Left renal cortex interstitium (tissue), 4 donors: ENCODE results near the gene DENND1A. TPM values are rescaled to one million over a fixed set of nuclear protein-coding genes. Genes with fewer than 3 reads are reported as not detected.
"Not testable (repeated sequence)": the region's sequence is repeated elsewhere in the genome, so short reads cannot be mapped to it uniquely, and the experiment has no call there.

ENCODE experiments used
- DNase-seq, 4 donors: peaks; one replicate each; pipeline ENCODE4 v3.0.0-alpha.2; 2013; ENCODE audit warnings: low read depth in 4 of 4, low spot score in 2 of 4, missing footprints in 1 of 4
- polyA plus RNA-seq, 4 donors: library from polyadenylated mRNA; unstranded; fragments of 120-200 nt; gene quantifications; one replicate each; pipeline ENCODE4 v1.2.1, GENCODE V29; 2013; ENCODE audit not compliant: insufficient read length in 4 of 4

DENND1A gene
- polyA plus RNA-seq = 10 to 100 TPM; 19.1 to 24.5 (median 22.8) TPM

- DNase-seq = peak; percentile 50 to 84 (median 72)
Measured at GRCh38 chr9:123929870-123930831, at the start of gene DENND1A. Gene DENND1A (minus strand): TSS chr9:123930126. CDS start chr9:123929905, 221 bp downstream.

GRCh38 chr9:123978981-123979380 is 49.1 kb upstream of the DENND1A start:
- DNase-seq = no peak

- not testable (repeated sequence) for DNase-seq
Measured at GRCh38 chr9:123976579-123976978, 46.7 kb upstream of the DENND1A start.

GRCh38 chr9:123975871-123976270 is 45.9 kb upstream of the DENND1A start:
- no peak for DNase-seq

- no peak for DNase-seq
Measured at GRCh38 chr9:123974471-123974870, 44.5 kb upstream of the DENND1A start.

- no peak for DNase-seq
Measured at GRCh38 chr9:123973590-123974223, 43.8 kb upstream of the DENND1A start.

- DNase-seq = no peak
Measured at GRCh38 chr9:123972618-123973017, 42.7 kb upstream of the DENND1A start.

- DNase-seq = no peak
Measured at GRCh38 chr9:123967323-123967722, 37.4 kb upstream of the DENND1A start.

GRCh38 chr9:123965801-123966686 is 36.1 kb upstream of the DENND1A start:
- DNase-seq = no peak

- no peak for DNase-seq
Measured at GRCh38 chr9:123964761-123965160, 34.8 kb upstream of the DENND1A start.

- no peak for DNase-seq
Measured at GRCh38 chr9:123960965-123961364, 31.0 kb upstream of the DENND1A start.

GRCh38 chr9:123960366-123960765 is 30.4 kb upstream of the DENND1A start:
- DNase-seq = no peak

GRCh38 chr9:123959787-123960186 is 29.9 kb upstream of the DENND1A start:
- DNase-seq = no peak

GRCh38 chr9:123957731-123958130 is 27.8 kb upstream of the DENND1A start:
- no peak for DNase-seq

GRCh38 chr9:123957168-123957721 is 27.3 kb upstream of the DENND1A start:
- DNase-seq = no peak

GRCh38 chr9:123955637-123956036 is 25.7 kb upstream of the DENND1A start:
- DNase-seq = no peak

GRCh38 chr9:123954518-123955280 is 24.8 kb upstream of the DENND1A start:
- no peak for DNase-seq

- no peak for DNase-seq
Measured at GRCh38 chr9:123952641-123953495, 22.9 kb upstream of the DENND1A start.

- DNase-seq = no peak
Measured at GRCh38 chr9:123948286-123948685, 18.4 kb upstream of the DENND1A start.
